ENCODE data around the gene FOSL1.

FOSL1 gene

GRCh38 chr11:65915821-65916251, 15.6 kb upstream of the FOSL1 start:
- TF ChIP-seq CTCF (conservative IDR thresholded peaks at IDR 0.05): no peak
- H3K27ac ChIP-seq: no peak overlapping the region

GRCh38 chr11:65915101-65915820, 15.1 kb upstream of the FOSL1 start:
- TF ChIP-seq CTCF (conservative IDR thresholded peaks at IDR 0.05): no peak
- H3K27ac ChIP-seq: no peak overlapping the region

- H3K27ac ChIP-seq: no peak overlapping the region
- no peak for TF ChIP-seq CTCF (conservative IDR thresholded peaks at IDR 0.05)
These were observed 12.7 kb upstream of the FOSL1 start for GRCh38 chr11:65912845-65913244.

- peak; percentile 95 for TF ChIP-seq CTCF (conservative IDR thresholded peaks at IDR 0.05)
- H3K27ac ChIP-seq: peak overlapping the region; percentile 43; the same call in 1 of the 2 replicates
These were observed 11.7 kb upstream of the FOSL1 start for GRCh38 chr11:65911682-65912568.

GRCh38 chr11:65907878-65908277, 7.7 kb upstream of the FOSL1 start:
- no peak for TF ChIP-seq CTCF (conservative IDR thresholded peaks at IDR 0.05)
- H3K27ac ChIP-seq: no peak overlapping the region

- no peak overlapping the region for H3K27ac ChIP-seq
- TF ChIP-seq CTCF (conservative IDR thresholded peaks at IDR 0.05): no peak
These were observed 6.4 kb upstream of the FOSL1 start for GRCh38 chr11:65906602-65907001.

GRCh38 chr11:65903715-65904114, 3.5 kb upstream of the FOSL1 start:
- H3K27ac ChIP-seq: no peak overlapping the region

More at GRCh38 chr11:65903715-65904114, 3.5 kb upstream of the FOSL1 start:
- TF ChIP-seq CTCF (conservative IDR thresholded peaks at IDR 0.05): no peak

Measured in VCaP (cell line).